G401.6 (cell line): ENCODE data around the gene PLEKHA8.

ENCODE experiments used
- FAIRE-seq: peaks from 2 replicates; lab custom pipeline; 2012; peaks lifted over from hg19 to GRCh38; lab: Jason Lieb, UNC

The PLEKHA8 gene

DNA sequence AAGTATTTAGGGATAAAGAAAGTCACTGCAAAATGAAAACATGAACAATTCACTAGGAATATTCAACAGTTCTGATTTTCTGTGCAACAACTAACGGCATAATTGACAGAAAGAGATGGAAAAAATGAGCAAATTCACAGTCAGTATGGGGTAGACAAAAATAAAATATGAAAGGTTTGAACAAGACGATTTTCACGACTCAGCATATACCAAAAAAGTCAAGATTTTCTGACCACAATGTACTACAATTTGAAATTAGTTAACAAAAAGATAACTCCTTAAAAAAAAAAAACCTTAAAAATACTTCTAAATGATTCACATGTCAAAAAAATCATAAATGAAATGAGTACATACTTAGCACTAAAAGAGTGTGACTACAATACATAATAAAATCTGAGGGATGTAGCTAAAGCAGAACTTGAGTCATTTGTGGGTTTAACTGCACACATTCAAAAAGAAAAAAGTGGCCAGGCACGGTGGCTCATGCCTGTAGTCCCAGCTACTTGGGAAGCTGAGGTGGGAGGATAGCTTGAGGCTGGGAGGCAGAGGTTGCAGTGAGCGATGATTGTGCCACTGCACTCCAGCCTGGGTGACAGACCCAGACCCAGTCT, 84.0 kb downstream of the PLEKHA8 start:
- FAIRE-seq, result peak; percentile 71

DNA sequence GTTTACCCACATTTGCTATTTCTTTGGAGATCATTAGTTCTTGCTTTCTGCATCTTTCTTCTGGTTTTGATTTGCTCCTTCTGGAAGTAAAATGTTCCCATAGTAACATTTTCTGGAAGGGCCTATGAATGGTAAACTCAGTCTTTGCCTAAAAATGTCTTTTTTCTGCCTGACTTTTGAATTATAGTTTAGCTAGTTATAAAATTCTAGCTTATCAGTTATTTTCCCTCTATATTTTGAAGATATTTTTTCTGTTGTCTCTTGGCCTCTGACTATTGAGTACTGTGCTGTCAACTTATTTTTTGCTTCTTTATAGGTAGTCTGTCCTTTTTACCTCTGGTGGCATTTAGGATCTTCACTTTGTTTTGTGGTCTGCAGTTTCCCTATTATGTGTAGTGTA, 84.9 kb downstream of the PLEKHA8 start:
- no peak for FAIRE-seq

DNA sequence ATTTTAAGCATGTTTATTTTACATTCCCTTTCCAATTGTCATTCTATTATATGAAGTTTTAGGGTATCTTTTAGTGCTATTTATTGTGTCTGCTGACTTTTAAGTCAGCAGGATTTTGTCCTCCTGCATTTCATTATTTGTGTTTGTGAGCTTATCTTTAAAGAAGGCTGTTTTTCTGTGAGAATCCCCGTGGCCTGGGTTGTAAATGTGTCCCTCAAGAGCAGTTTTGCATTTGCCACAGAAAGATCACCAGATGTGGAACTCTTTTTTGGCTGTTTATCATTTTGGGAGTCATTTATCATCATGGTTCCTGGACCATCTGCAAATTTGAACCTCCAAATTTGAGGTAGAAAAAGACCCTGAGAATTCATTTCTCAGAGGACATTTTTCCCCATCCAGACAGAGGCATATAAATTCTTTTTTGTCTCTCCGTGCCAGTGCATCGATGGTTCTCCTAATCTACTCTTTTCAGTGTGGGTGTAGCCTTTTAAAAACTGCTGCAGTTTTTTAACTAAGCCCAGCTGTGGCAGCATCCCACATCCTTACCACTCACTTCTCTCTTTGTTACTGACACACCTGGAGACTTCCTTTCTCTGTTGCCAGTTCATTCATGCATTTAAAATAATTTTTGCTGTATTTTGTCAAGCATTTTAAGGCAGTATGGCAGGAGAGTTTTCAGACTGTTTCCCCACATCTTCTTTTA, 86.5 kb downstream of the PLEKHA8 start:
- FAIRE-seq, result no peak

DNA sequence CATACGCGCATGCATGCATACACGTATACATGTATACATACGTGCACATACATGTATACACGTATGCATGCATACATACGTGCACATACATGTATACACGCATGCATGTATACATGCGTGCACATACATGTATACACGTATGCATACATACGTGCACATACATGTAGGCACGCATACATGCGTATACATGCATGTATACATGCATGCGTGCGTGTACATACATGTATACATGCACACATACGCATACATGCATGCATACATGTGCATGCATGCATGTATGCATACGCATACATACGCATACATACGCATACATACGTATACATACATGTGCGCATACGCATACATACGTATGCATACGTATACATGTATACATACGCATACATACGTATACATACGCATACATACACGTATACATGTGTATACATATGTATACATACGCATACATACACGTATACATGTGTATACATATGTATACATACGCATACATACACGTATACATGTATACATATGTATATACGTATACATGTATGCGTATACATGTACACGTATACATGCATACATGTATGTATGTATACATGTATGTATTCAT, 87.6 kb downstream of the PLEKHA8 start:
- no peak for FAIRE-seq

DNA sequence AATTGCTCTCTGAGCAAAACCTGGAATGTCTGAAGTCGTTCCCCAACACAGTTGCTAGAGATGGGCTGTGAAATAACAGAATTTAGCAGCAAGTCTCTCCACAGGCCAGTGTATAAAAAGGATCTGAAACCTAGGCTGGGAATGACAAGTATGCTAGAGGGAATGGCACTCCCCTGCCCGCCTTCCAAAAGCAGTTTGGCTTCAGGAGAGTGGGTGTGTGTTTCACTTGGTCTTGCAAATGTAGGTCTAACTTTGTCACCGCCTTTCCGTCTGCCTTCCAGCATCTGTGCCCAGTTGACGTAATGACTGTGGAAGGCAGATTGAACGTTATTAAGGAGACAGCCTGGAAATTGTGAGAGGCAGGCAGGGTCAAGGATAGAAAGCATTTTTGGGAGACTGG, 88.6 kb downstream of the PLEKHA8 start:
- no peak for FAIRE-seq

DNA sequence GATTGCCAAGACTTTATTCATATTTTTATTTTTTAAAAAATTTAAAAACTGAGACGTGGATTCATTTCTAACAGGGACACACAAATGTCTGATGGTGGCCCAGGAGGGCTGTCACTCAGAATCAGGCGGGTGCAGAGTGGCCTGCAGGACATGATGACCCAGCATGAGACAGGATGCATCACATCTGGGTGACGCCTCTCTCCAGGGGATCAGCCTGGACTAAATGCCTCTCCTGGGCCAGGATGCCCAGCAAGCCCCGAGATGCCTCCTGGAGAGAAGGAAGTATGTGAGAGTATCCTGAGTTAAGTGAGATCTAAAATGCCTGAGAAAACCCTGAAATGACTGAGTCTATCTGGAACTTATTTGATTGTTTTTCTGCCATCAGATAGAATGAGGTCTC, 89.7 kb downstream of the PLEKHA8 start:
- FAIRE-seq, result no peak

DNA sequence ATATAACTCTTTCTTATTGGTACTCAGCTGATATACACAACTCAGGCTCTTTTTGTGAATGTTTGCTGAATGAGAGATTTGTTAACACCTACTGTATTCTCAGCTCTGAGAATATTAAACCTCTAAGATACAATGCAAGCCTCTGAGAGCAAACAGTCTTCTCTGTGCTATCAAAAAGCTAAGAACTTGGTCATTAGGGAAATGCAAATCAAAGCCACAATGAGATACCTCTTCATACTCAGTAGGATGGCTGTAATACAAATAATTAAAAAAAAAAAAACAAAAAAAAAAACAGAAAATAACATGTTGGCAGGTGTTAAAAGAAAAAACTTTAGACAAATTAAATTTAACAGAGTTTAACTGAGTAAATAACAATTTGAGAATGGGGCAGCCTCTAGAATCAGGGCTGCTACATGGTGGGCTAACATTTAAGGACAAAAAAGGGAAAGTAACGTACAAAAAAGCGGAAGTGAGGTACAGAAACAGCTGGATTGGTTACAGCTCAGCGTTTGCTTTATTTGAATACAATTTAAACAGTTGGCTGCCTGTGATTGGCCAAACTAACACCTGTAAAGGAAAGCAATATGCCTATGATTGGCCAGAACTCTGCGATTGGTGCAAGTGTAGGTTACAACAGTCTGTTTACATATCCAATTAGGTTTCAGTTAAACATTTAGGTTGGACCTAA, 91.8 kb downstream of the PLEKHA8 start:
- FAIRE-seq, result peak; percentile 21

DNA sequence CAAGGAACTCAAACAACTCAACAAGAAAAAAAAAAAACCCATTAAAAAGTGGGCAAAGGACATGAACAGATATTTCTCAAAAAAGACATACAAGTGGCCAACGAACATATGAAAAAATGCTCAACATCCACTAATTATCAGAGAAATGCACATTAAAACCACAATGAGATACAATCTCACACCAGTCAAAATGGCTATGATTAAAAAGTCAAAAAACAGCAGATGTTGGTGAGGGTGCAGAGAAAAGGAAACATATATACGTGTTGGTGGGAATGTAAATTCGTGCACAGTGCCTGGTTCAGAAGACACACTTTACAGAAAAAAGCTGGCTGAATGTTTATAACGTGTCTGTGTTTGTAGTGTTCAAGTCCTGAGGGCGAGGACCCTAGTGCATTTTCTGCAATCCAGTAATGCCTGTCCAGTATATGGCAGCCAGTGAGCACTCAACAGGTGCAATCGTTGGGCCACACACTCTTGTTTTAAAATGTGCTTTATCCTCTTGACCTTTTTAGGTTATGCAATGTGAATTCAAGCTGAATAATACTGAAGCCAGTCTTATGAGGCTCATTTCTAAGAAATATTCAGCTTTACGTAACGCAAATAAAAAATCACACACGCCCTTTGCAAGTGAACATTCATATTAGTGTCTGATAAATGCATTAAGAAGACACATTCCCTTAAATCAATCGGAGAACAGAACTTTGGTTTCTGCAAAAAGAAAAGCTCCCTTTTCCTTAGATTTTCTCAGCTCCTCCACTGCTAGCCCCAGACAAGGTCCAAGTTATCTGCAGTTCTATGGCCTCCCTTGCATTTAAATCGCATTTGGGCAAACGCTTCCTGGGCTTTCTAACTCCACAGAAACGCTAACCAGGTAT, 105.8 kb downstream of the PLEKHA8 start:
- FAIRE-seq, result no peak

DNA sequence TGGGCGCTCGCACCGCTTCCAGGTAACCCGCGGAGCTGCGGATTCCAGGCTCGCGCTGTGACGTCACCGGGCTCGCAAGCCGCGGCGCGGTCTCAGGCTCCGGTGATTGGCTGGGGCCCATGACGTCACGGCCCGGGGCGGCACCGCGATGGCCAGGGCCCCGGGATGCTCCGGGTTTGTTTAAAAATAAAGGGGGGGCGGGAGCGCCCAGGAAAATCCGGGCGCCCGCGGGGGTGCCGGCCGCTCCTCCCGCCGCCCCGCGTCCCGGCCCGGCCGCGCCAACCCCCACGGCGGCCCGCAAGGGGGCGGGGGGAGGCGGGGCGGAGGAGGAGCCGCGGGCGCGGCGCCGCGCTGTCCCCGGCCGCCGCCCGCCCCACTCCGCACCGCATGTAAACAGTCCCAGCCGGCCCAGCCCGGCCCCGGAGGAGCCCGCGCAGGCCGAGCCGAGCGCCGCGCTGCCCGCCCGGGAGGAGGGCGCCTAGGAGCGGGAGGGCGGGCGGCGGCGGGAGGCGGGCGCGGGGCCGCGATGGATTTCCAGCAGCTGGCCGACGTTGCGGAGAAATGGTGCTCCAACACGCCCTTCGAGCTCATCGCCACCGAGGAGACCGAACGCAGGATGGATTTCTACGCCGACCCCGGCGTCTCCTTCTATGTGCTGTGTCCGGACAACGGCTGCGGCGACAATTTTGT, 106.5 kb downstream of the PLEKHA8 start, which contains the start of gene MTURN:
MTURN (plus strand) TSS at position 376 of the 690 bp plus-strand sequence; CDS start at position 527, 151 bp downstream.
- FAIRE-seq, result peak; percentile 11

DNA sequence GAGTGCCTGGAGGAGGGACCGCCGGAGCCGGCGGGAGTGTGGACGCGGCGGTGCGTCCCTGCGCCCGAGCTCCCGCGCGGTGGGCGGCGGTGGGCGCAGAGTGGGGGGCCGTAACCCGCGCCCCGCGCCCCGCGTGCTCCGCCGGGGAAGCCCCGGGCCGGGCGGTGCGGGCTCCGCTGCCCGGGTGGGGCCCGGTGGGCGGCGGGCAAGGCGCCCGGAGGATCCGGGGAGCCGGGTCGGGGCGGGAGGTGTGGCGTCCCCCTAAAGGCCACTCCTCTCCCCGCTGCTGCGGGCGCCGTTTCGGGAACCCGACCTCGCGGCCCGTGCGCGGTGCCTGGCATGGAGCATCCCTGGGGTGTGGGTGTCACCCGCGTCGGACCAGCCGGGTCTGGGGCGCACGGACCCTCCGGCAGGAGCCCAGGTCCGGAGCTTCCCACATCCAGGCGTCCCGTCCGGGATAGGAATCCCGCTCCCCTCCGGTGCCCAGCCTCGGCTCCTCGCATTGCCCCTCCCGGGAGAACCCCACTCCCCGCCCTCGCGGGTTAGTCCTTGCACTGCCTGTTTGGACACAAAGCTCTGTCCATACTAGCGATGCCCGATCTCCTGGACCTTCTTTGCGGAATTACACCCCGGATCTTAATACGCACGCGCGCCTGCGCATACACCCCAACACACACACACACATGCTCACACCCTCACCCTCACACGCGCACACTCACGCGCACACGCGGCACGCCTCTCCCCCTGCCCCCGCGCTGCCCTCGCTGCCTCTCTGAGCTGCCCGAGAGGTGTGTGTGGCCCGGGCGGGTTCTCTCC, 107.3 kb downstream of the PLEKHA8 start:
- FAIRE-seq, result no peak

DNA sequence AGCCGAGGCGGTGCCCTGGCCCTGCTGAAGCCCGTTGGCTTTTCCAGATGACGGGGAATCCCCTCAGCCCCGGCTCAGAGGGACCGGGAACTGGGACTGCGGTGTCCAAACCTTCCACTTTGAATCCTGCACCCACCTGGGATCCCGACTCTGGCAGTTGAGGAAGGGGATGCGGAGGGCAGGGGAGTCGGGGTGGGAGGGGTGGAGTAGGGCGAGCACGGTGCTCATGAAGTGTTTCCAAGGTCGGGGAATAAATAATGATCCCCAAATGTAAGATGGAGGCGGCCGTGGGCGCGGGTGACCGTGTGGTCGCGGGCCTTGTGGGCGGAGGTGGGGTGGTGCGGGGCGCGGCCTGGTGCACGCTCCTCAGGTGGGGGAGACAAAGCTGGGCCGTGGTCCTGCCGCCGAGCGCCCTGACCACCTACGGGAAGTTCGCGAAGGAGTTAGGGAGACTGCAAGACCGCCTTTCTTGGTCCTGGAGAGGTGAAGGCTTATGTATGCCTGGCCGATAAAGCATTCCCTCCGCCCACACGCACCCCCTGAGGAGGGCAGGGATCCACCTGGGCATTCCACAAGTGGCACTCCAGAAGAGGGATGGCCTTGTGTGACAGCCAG, 108.0 kb downstream of the PLEKHA8 start:
- no peak for FAIRE-seq

DNA sequence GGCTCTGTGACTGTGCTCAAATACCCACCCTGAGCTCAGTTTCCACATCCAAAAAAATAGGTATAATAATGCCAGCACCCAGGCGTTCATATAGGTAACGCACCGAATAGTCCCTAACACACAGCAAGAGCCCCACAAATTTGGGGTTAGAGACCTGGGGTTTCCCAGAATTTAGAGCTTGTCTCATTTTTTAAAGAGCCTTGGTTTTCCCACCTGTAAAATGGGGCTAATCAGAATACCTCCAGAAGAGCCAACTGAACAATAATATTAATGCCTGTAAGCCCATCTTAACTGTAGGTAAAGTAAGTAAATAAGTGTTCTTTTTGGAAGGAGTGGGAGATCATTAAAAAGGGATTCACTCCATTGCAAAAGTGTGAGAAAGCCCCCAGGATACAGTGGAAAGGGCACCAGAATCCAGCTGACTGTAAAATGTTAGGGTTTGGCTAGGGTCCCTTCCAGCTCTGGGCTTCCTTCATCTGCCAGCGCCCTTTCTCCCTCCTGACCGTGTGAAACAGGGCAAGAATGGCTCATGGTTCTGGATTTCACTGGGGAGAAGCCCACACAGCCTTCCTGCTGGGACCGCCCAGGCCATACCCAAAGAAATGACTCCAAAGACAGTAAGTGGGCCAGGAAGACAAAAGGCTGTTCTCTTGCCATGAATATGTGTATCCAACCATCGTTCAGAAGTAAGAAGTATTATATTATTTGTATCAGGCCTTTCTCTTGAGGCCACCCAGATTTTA, 108.7 kb downstream of the PLEKHA8 start:
- no peak for FAIRE-seq

DNA sequence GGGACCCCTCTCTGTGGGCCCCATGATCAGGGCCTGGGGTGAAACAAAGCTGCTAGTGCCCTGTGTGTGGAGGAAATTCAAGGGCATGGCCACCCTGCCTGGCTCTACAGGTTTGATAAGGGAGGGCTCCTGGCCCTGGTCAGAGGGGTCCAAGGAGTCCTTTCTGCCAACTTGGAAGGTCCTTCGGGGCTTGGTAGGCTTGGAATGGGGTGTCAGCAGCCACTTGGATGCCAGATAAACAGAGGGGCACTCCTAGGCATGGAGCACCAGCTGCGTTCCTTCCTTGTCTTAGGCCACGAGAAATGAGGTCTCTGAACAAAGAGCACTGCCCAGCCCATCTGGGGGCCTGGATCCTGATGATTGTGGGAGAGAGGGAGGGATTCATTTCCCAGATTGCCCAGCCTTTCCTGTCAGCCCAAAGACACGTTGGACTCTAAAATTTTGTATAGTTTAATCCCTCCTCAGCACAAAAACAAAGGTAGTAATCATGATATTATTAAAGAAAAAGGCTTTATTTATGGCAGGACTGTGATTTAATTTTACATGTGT, 111.7 kb downstream of the PLEKHA8 start:
- no peak for FAIRE-seq

DNA sequence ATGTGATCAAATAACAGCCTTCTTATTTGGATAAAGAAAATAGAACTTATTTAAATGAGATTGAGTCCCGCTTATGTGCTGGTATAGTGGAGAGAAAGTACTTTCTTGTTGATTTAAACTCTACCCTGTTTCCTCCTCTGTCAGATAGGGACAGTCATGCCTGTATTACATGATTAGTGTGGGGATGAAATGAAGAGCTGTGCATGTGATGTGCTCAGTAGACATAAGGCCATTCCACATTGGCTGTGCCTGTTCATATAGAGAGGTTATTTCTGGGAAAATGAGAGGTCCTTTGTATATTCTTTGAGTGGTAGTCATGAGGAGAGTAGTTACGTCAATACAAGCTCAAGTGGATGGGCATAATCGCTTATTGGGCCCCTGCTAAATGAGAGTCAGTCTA, 112.2 kb downstream of the PLEKHA8 start:
- no peak for FAIRE-seq

DNA sequence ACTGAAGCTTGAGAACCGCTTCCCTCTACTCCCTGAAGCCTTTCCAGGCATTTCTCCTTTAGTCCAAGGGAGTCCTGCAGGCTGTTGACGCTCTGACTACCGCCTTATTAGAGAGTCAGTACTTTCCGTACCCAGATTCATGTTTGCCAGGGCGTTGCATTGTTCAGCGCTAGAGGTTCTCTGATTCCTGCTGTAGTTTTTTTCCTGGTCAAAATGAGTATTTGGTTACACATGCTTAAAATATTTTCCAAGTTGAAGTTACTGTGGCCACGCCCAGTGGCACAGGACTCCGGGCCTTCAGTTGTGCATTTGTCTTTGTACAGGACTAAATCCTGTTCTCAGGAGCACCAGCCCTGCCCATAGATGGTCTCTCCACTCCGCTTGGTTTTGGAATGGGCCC, 114.5 kb downstream of the PLEKHA8 start:
- FAIRE-seq, result no peak

DNA sequence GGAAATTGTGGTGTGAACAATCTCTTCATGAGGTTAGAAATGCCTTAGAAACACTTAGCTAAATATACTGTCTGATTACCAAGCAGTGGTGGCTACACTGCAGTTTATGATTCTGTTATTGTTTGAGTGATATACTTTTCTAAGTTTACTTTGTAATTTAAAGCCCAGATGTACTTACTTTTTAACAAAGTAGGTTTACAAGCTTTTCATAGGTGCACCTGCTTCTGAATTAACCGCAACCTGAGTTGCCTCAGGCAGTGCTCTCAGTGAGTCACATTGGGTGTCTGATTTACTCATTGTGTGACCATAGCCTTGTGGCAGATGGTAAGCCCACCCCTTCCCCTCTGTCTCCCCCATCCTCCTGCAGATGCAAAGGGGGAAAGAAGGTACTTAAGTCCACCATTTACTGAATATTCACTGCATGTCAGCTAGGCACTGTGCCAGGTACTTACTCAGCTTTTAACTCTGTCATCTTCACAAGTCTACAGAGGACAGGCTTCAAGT, 115.6 kb downstream of the PLEKHA8 start:
- no peak for FAIRE-seq

DNA sequence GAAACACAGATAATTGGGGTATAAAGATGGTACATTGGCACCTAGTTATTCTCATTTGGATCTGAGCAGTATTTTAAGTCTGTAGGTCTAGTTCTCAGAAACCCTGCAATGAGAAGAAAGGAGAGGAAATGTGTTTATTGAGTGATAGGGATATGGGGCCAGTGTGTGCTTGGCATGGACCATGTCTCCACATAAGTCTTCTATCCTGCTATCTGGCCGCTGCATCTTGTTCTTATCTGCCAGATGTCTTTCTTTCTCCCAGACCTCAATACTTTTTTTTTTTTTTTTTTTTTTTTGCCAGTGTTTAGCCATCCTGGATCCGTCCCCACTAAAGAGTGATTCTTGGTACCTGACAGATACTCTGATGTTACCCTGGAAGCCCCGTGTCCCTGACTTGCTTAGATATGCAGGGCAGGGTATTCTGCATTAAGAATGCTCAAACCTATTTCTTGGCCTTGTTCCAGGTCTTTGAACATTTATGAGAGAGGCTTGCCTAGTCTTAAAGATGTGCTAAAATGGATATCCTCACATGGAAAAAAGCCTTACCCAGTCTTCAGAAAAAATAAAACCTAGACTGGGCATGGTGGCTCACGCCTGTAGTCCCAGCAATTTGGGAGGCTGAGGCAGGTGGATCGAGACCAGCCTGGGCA, 116.6 kb downstream of the PLEKHA8 start:
- FAIRE-seq, result no peak

DNA sequence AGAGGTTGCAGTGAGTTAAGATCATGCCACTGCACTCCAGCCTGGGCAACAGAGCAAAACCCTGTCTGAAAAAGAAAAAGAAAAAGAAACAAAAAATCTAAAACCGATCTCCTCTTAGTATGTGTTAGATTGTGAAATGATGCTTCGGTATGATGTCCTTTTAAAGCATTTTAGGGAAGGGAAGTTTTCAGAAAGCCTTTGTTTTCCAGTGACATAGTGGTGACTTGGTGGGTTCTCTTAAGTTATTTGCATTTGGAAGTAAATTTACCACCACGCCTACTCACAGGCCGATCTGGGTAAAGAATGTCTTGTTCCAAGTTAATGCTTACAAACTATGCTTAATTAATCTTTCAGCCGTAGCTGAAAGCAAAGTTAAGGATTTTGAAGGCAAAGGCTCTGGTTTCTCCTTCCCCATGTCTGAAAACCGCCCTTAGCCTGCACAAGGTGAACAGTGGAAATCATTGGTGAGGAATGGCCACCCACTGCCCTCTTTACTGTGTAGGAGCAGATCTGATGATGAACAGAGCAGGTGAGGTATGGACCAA, 117.3 kb downstream of the PLEKHA8 start:
- FAIRE-seq, result no peak
